Measurements from ENCODE around the gene BCL2. TPM values are rescaled to one million over a fixed set of nuclear protein-coding genes. Genes with fewer than 3 reads are reported as not detected.
A peak's percentile ranks its signal among the peaks of the same experiment; 100 is the strongest.

The BCL2 gene
- total RNA-seq, 4 donors from 2014 or later: 16.1 to 61.1 (median 36.9) TPM

DNA sequence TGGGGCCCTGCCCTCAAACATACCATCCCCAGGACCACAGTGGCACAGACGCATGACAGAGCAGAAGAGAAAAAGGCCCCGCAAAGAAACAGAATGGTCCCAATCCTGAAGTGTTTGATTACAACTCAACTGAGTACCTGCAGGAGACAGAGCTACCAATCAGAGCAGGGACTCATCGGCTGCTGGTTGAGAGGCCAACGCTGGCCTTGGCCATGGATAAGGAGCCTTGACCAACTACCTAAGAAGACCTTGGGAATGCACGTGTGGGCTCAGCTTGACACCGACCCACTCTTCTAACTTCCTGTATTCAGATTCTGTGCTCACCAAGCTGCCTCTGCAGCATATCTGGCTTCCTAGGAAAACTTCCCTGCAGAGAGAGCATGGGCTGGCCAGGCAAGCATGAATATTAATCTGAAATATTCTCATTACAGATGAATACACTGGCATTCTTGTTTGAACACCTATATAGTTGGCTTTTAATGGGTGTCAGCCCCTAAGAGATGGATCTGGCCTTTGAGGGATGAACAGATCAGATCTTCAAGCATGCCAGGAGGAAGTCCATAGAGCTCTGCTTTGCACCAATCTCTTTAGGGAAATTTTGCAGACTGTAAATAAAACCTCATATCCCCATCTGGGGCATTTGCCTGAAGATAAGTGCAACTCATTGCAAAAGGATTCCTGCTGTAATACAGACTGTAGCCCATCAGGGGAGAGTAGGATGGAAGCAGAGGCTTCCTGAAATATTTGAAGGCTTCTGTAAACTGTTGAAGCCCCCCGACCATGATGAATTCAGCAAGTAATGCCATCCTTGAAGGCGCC is 135.4 kb downstream of the BCL2 start:
- no peaks in the 10 kb centered on the region for H3K27me3 ChIP-seq
- no peaks in the 10 kb centered on the region for H3K36me3 ChIP-seq
- no peak overlapping the region for H3K4me3 ChIP-seq
- intact Hi-C loops (cut with DNase I; ENCODE audit: low total_unique reads): no loop called here
- peaks cover 10 to 18% of the 10 kb centered on the region in 2 donors for H3K4me1 ChIP-seq
- no peak for TF ChIP-seq POLR2A (IDR thresholded peaks at IDR 0.05)
- TF ChIP-seq, protein P1, sequence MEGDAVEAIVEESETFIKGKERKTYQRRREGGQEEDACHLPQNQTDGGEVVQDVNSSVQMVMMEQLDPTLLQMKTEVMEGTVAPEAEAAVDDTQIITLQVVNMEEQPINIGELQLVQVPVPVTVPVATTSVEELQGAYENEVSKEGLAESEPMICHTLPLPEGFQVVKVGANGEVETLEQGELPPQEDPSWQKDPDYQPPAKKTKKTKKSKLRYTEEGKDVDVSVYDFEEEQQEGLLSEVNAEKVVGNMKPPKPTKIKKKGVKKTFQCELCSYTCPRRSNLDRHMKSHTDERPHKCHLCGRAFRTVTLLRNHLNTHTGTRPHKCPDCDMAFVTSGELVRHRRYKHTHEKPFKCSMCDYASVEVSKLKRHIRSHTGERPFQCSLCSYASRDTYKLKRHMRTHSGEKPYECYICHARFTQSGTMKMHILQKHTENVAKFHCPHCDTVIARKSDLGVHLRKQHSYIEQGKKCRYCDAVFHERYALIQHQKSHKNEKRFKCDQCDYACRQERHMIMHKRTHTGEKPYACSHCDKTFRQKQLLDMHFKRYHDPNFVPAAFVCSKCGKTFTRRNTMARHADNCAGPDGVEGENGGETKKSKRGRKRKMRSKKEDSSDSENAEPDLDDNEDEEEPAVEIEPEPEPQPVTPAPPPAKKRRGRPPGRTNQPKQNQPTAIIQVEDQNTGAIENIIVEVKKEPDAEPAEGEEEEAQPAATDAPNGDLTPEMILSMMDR (IDR thresholded peaks at IDR 0.05): no peak
- no peaks in the 10 kb centered on the region for H3K9me3 ChIP-seq
- H3K27ac ChIP-seq: peak overlapping the region; percentile 36 to 74
- DNase-seq: no peak

DNA sequence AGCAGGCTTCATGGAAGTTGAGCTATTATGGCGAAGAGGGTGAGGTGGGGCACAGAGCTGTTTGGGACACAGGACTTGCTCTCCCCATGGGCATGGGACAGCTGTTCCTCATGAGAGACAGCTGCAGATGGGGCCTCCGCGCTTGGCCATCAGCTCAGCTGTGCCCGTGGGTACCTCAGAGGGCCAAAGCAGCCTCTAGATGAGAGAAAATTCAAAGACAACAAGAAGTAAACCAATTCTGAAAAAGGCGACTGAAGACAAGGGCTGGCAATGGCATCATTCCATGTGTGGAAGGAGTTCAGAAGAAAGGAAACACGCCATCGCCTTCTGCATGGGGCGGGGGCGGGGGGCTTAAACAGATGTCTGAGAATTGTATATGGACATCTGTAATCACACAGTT is 136.2 kb downstream of the BCL2 start:
- TF ChIP-seq, protein P1 (IDR thresholded peaks at IDR 0.05): no peak
- TF ChIP-seq POLR2A (IDR thresholded peaks at IDR 0.05): no peak
- peaks cover 10 to 22% of the 10 kb centered on the region in 2 donors for H3K4me1 ChIP-seq
- H3K9me3 ChIP-seq: no peaks in the 10 kb centered on the region
- DNase-seq: no peak
- no peak overlapping the region for H3K4me3 ChIP-seq
- H3K27ac ChIP-seq: peak overlapping the region; percentile 59 to 91
- intact Hi-C loops (cut with DNase I; ENCODE audit: low total_unique reads): no loop called here
- H3K27me3 ChIP-seq: no peaks in the 10 kb centered on the region
- H3K36me3 ChIP-seq: no peaks in the 10 kb centered on the region

DNA sequence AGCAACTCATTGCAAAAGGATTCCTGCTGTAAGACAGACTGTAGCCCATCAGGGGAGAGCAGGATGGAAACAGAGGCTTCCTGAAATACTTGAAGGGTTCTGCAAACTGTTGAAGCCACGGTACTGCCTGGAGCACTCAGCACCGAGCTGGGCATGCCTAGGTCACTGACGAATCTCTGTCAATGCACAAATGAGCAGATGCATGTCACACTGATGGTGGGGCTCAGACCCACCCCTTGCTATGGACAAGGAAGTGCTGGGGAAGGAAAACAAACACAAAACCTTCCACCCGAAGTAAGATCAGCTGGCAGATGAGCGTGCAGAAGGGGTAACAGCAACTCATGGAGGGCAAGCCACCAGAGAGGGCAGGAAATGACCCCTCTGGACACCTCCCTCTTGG is 136.7 kb downstream of the BCL2 start:
- no peak for TF ChIP-seq POLR2A (IDR thresholded peaks at IDR 0.05)
- TF ChIP-seq, protein P1 (IDR thresholded peaks at IDR 0.05): no peak
- H3K4me1 ChIP-seq: peaks cover 10 to 23% of the 10 kb centered on the region in 2 donors

DNA sequence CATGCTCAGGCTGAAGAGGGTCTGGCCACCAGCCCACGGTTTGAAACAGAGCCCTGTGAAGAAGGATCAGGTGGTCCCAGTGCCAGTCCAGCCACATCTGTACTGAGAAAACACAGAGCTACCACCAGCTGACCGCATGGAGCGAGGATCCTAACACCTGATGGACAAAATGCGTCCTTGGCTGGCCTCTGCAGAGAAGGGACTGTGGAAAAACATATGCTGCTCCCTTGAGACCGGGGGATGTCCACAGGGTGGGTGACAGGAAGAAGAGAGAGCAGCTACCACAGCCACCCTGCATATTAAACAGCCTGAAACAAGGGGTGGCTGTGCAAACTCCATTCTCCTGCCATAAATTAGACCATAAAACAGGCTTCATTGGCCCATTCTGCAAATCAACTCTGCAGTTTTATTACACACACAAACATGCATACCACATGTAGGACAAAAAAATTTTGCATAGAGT is 137.2 kb downstream of the BCL2 start:
- Histone ChIP-seq H3K4me1 (peaks cover 9 to 27% of the 10 kb centered on the region in 2 donors), H3K27ac (peak overlapping the region; percentile 88 to 91), H3K9me3 (no peaks in the 10 kb centered on the region), H3K4me3 (no peak overlapping the region), H3K27me3 (no peaks in the 10 kb centered on the region), H3K36me3 (no peaks in the 10 kb centered on the region)
- intact Hi-C loops (cut with DNase I; ENCODE audit: low total_unique reads): no loop called here
- TF ChIP-seq, protein P1 (IDR thresholded peaks at IDR 0.05): no peak
- TF ChIP-seq POLR2A (IDR thresholded peaks at IDR 0.05): no peak
- no peak for DNase-seq

More for the DNA sequence above, 136.7 kb downstream of the BCL2 start:
- Histone ChIP-seq H3K27me3 (no peaks in the 10 kb centered on the region), H3K27ac (peak overlapping the region; percentile 59 to 91), H3K4me3 (no peak overlapping the region), H3K36me3 (no peaks in the 10 kb centered on the region), H3K9me3 (no peaks in the 10 kb centered on the region)
- DNase-seq: no peak
- intact Hi-C loops (cut with DNase I; ENCODE audit: low total_unique reads): no loop called here

DNA sequence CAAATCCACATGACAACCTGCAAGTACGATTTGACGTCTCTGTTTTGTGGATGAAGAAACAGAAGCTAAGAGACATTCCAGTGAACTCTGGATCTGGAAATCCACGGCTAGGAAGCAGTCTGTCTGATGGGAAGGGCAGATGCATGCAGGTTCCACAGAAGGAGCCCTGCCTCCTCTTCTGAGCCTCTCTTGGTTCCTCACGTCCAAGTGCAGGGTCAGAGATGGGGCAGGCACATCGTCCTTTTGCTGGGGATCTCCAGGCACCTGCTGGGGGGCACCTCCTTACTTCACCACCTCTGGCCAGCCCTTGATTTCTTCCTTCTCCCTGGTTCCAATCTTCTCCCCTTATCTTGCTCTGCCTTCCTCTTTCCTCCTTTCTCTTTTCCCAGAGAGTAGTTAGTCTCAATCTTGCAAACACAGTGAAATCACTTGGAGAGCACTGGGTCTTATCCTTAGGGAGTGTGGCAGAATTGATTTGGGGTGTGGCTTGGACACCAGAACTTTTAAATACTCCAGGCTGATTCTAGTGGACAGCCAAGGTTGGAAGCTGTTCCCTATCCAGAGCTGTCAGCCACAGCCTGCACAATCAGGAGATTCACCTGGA is 137.8 kb downstream of the BCL2 start:
- H3K4me1 ChIP-seq: peaks cover 3 to 22% of the 10 kb centered on the region in 2 donors
- H3K4me3 ChIP-seq: no peak overlapping the region
- H3K36me3 ChIP-seq: no peaks in the 10 kb centered on the region
- intact Hi-C loops (cut with DNase I; ENCODE audit: low total_unique reads): no loop called here
- H3K27ac ChIP-seq: peak overlapping the region; percentile 88 to 91
- TF ChIP-seq, protein P1 (IDR thresholded peaks at IDR 0.05): no peak
- TF ChIP-seq POLR2A (IDR thresholded peaks at IDR 0.05): no peak
- H3K27me3 ChIP-seq: no peaks in the 10 kb centered on the region
- no peaks in the 10 kb centered on the region for H3K9me3 ChIP-seq
- DNase-seq: no peak
